Measurements from ENCODE around the gene PTK6.

PTK6 gene

DNA sequence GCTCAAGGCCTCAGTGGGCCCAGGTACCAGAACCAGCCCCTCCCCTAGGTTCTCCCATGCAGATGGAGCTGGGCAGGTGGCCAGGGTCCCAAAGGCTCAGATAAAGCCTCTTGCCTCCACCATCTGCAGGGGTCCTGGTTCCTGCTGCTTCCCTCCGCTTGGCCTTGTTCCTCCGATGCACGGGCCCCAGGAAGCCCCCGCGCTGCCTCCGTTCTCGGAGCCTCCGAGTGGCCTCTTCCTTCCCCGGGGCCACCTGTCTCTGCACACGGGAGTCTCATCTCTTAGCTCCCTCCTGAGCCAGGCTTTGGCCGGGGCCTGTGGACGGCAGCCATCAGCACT is 1.9 kb upstream of the PTK6 start:
- peaks cover 7% of the 10 kb centered on the region; the same call in 1 of the 2 replicates for H3K4me1 ChIP-seq (ENCODE audit: control insufficient read depth, insufficient read depth, low read length)

DNA sequence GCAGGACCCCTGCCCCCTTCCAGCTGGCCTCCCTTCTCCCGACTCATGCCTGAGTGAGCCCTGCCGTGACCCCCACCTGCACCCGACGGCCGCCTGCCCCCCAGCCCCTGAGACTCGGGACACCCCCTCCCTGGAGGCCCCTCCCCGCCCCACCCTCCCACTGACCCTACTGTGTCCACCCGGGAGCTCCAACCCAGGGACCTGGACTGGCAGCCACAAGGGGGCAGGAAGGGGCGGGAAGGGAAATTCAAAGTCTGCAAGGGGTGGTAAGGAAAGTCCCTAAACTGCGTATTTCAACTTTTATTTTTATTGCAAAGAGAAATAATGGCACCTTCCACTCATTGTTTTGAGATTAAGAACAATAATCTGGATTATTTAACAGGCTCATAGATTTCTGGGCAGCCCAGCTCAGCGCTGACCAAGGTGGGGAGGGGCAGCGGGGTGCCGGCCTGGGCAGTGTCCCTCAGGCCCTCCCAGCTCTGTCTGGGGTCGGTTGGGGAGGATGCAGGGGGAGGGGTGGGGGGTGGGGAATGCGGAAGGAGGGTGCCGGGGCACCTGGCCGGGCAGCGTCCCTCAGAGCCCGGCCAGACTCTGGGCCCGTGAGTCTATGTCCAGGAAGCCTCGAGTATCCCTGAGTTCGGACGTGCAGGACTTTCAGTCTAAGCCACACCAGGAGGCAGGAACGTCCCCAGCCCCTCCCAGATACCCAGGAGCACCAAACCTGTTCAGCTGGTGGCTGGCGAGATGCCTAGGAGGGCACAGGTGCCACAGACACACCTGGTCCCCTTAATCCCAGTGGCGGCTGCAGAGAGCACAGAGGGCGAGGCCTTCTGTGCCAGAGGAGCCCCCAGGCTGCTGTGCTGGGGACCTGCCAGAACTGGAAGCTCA is 1.3 kb upstream of the PTK6 start:
- Histone ChIP-seq H3K36me3 (ENCODE audit: control insufficient read depth, insufficient read depth, low read length) (no peaks in the 10 kb centered on the region), H3K4me3 (ENCODE audit: low read depth, low read length) (peak overlapping the region; percentile 55; the same call in 1 of the 2 replicates), H3K27ac (ENCODE audit: low read depth, low read length) (no peak overlapping the region), H3K9ac (ENCODE audit: low read length) (no peak overlapping the region), H3K27me3 (ENCODE audit: control insufficient read depth, insufficient read depth, low read length) (no peaks in the 10 kb centered on the region), H3K9me3 (ENCODE audit: control insufficient read depth, insufficient read depth, low read depth, low read length) (no peaks in the 10 kb centered on the region), H3K4me1 (ENCODE audit: control insufficient read depth, insufficient read depth, low read length) (peaks cover 7% of the 10 kb centered on the region; the same call in 1 of the 2 replicates)

More for the DNA sequence above, 1.9 kb upstream of the PTK6 start:
- H3K9me3 ChIP-seq (ENCODE audit: control insufficient read depth, insufficient read depth, low read depth, low read length): no peaks in the 10 kb centered on the region
- H3K27ac ChIP-seq (ENCODE audit: low read depth, low read length): no peak overlapping the region
- no peaks in the 10 kb centered on the region for H3K36me3 ChIP-seq (ENCODE audit: control insufficient read depth, insufficient read depth, low read length)
- H3K4me3 ChIP-seq (ENCODE audit: low read depth, low read length): no peak overlapping the region
- H3K27me3 ChIP-seq (ENCODE audit: control insufficient read depth, insufficient read depth, low read length): no peaks in the 10 kb centered on the region
- H3K9ac ChIP-seq (ENCODE audit: low read length): no peak overlapping the region

DNA sequence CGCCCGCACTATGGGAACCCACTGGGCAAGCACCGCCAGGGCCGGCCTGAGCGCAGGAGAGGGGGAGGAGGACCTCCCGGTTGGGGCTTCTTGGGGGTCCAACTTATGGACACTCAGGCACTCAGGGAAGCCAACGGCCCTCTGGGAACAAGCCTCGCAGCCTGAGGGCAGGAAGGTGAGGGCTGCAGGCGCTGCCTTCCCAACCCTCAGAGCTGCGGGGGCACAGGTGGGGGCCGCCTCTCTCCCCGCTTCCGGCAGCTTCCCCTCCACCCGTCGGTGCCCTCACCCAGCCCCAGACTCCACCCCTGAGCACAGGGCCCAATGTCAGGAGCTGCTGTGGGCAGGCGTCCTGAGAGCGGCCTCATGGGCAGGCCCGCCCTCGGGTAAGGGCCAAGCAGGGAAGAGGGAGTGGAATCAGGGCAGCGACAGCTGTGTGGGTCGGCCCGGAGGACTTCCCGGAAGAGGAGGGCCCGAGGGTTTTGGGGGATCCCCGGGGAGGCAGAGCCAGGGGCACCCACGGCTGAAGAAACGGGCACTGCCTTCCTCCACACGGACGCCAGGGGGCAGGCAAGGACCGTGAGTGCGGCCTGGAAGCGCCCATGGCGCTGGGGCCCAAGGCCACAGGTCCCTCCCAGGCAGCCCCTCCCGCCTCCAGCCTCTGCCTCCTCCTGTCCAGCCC is 488 bp upstream of the PTK6 start:
- Histone ChIP-seq H3K27me3 (ENCODE audit: control insufficient read depth, insufficient read depth, low read length) (no peaks in the 10 kb centered on the region), H3K9me3 (ENCODE audit: control insufficient read depth, insufficient read depth, low read depth, low read length) (no peaks in the 10 kb centered on the region), H3K9ac (ENCODE audit: low read length) (no peak overlapping the region), H3K4me3 (ENCODE audit: low read depth, low read length) (peak overlapping the region; percentile 55), H3K36me3 (ENCODE audit: control insufficient read depth, insufficient read depth, low read length) (no peaks in the 10 kb centered on the region), H3K27ac (ENCODE audit: low read depth, low read length) (no peak overlapping the region), H3K4me1 (ENCODE audit: control insufficient read depth, insufficient read depth, low read length) (peaks cover 7% of the 10 kb centered on the region; the same call in 1 of the 2 replicates)

DNA sequence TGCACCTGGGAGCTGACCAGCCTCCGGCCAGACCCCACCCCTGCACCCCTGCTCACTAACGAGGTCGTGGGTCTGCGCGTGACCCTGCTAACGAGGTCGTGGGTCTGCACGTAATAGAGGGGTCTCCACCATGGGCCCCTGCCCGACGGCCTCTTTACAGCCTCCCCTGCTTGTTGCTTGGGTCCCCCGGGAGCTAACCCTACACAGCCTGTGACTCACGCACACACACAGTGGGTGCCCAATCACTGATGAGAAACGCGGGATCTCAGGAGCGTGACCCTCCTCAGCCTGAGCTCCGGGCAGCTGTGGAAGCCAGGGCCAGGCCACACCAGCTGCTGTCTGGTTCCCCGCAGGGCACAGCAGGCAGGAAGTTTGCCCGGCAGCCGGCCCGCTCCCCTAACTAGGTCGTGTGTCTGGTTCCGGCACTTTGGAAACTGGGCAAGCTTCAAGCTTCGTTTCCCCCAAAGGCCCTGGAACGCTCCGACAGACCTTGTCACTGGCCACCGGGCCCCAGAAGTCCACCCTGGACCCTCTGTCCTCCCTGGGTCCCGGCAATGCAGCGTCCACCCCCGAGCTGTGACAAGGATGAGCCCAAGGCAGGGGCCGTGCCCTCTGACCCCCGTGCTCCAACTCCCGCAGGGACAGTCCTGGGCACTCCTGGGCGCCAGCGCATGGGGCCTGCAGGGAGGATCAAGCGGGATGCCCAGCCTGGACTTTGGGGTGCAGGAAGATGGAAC is 767 bp downstream of the PTK6 start:
- no peak overlapping the region for H3K4me3 ChIP-seq (ENCODE audit: low read depth, low read length)
- H3K4me1 ChIP-seq (ENCODE audit: control insufficient read depth, insufficient read depth, low read length): peaks cover 7% of the 10 kb centered on the region; the same call in 1 of the 2 replicates
- H3K27ac ChIP-seq (ENCODE audit: low read depth, low read length): no peak overlapping the region
- no peak overlapping the region for H3K9ac ChIP-seq (ENCODE audit: low read length)
- H3K27me3 ChIP-seq (ENCODE audit: control insufficient read depth, insufficient read depth, low read length): no peaks in the 10 kb centered on the region
- H3K36me3 ChIP-seq (ENCODE audit: control insufficient read depth, insufficient read depth, low read length): no peaks in the 10 kb centered on the region
- H3K9me3 ChIP-seq (ENCODE audit: control insufficient read depth, insufficient read depth, low read depth, low read length): no peaks in the 10 kb centered on the region

DNA sequence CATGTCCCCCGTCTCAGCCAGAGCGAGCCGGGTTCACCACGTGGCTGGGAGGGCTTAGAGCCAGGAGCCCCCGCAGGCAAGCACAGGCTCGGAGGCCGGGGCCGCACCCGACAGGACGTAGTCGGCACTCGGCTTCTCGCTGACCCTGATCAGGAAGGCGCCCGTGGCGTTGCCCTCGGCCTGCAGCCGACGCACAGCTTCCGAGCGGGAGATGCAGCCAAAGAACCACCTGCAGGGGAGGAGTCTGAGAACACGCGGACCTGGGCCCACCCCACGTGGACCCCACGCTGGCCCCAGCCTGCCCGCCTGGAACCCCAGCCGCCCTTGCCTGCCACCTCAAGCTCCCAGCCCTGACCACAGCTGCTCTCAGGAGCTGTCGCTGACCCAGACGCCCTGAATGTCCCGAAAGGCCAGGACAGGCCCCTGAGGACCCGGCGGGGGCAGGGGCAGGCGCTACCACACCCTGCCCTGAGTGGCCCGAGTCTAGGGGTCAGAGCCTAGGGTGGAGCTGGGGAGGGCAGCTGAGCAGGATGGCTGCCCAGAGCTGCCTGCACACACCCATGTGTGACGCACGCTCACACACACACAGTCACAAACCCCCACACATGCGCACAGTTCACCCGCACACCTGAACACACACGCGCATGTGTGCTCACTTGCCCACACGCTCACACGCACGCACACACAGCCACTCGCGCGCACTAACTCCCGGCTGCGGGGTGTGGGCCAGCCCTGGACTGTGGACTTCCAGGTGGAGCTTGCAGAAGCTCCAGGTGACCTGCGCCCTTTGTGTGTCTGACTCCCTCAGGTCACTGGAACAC is 2.1 kb downstream of the PTK6 start:
- Histone ChIP-seq H3K4me1 (ENCODE audit: control insufficient read depth, insufficient read depth, low read length) (peaks cover 7% of the 10 kb centered on the region; the same call in 1 of the 2 replicates), H3K9me3 (ENCODE audit: control insufficient read depth, insufficient read depth, low read depth, low read length) (no peaks in the 10 kb centered on the region), H3K4me3 (ENCODE audit: low read depth, low read length) (no peak overlapping the region), H3K27me3 (ENCODE audit: control insufficient read depth, insufficient read depth, low read length) (no peaks in the 10 kb centered on the region), H3K9ac (ENCODE audit: low read length) (no peak overlapping the region), H3K36me3 (ENCODE audit: control insufficient read depth, insufficient read depth, low read length) (no peaks in the 10 kb centered on the region), H3K27ac (ENCODE audit: low read depth, low read length) (no peak overlapping the region)

DNA sequence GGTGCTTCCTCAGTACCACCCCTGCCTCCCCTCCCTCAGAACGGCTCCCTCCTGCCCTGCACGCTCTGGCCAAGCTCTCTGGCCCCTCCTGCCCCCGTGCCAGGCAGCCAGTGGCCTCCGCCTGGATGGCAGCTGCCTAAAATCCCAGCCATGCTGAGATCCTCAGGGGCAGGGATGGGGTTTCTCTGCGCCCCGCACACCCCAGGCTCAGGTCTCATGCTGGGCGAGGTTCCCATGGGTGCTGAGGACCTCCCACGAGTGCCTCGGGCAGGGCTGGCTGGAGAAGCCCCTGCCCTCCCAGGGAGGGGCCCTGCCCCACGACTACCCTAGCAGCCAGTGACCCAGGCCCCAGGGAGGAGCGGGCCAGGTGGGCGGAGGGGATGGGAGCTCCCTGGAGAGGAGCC is 2.7 kb downstream of the PTK6 start:
- Histone ChIP-seq H3K27me3 (ENCODE audit: control insufficient read depth, insufficient read depth, low read length) (no peaks in the 10 kb centered on the region), H3K27ac (ENCODE audit: low read depth, low read length) (no peak overlapping the region), H3K4me1 (ENCODE audit: control insufficient read depth, insufficient read depth, low read length) (peaks cover 7% of the 10 kb centered on the region; the same call in 1 of the 2 replicates), H3K9ac (ENCODE audit: low read length) (no peak overlapping the region), H3K9me3 (ENCODE audit: control insufficient read depth, insufficient read depth, low read depth, low read length) (no peaks in the 10 kb centered on the region), H3K36me3 (ENCODE audit: control insufficient read depth, insufficient read depth, low read length) (no peaks in the 10 kb centered on the region), H3K4me3 (ENCODE audit: low read depth, low read length) (no peak overlapping the region)

DNA sequence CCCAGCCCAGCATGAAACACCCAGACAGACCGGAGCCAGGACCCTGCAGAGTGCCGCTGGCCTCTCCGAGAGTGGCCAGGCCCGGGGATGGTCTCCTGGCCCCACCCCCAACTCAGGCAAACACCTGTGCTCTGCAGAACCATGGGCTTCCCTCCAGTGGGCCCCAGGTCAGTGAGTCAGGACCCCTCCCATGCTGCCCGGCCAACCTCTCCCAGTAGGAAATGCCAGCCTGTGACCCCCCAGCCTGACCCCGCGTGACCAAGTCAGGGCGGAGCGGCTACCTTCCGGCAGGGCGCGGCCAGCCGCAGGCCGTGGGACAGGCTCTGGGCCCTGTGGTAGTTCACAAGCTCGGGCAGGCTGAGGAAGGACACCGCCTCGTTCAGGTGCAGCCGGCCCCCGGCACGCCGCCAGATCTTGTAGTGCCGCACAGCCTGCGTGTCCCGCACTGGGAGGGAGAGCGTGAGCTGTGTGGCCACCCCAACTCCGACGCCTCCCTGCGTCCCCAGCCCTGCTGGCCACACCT is 3.2 kb downstream of the PTK6 start:
- H3K36me3 ChIP-seq (ENCODE audit: control insufficient read depth, insufficient read depth, low read length): no peaks in the 10 kb centered on the region
- H3K9ac ChIP-seq (ENCODE audit: low read length): no peak overlapping the region
- no peaks in the 10 kb centered on the region for H3K9me3 ChIP-seq (ENCODE audit: control insufficient read depth, insufficient read depth, low read depth, low read length)
- peaks cover 7% of the 10 kb centered on the region; the same call in 1 of the 2 replicates for H3K4me1 ChIP-seq (ENCODE audit: control insufficient read depth, insufficient read depth, low read length)
- no peak overlapping the region for H3K27ac ChIP-seq (ENCODE audit: low read depth, low read length)
- no peaks in the 10 kb centered on the region for H3K27me3 ChIP-seq (ENCODE audit: control insufficient read depth, insufficient read depth, low read length)
- H3K4me3 ChIP-seq (ENCODE audit: low read depth, low read length): no peak overlapping the region

DNA sequence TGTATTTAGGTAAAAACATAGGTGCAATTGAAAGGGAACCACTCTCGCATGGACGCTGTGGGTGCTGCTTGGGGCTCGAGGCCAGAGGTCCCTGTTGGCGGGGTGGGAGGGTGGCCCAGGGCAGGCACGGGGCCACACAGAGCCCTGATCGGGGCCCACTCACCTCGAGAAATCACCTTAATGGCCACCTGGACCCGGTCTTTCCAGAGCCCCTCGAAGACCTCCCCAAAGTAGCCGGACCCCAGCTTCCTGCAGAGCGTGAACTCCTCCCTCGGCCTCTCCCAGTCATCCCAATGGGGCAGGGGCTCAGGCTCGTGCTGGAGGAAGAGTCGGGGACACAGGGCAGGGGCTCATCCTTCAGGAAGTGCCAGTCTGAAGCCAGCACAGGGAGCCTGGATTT is 3.8 kb downstream of the PTK6 start:
- Histone ChIP-seq H3K9ac (ENCODE audit: low read length) (no peak overlapping the region), H3K27me3 (ENCODE audit: control insufficient read depth, insufficient read depth, low read length) (no peaks in the 10 kb centered on the region), H3K4me1 (ENCODE audit: control insufficient read depth, insufficient read depth, low read length) (peaks cover 7% of the 10 kb centered on the region; the same call in 1 of the 2 replicates), H3K36me3 (ENCODE audit: control insufficient read depth, insufficient read depth, low read length) (no peaks in the 10 kb centered on the region), H3K4me3 (ENCODE audit: low read depth, low read length) (no peak overlapping the region), H3K9me3 (ENCODE audit: control insufficient read depth, insufficient read depth, low read depth, low read length) (no peaks in the 10 kb centered on the region), H3K27ac (ENCODE audit: low read depth, low read length) (no peak overlapping the region)

DNA sequence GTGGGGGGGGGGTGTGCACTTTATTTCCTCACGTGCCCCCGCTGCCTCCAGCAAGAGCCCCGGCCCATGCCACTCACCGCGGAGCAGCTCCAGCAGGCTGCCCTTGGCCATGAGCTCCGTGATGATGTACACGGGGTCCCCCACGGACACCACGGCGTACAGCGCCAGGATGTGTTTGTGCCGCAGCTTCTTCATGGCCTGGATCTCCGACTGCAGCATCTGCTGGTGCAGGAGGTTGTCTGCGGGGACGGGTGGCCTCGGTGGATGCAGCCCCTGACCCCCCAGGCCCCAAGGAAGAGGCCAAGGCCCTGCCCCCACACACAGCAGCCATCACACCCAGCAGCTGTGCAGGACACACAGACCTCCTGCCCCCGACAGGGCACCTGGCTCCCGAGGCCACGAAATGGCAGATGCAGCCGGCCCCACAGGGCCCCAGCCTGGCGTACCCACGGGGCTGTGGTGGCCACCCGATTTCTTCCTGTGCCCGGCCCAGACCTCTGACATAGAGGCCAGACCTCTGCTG is 4.7 kb downstream of the PTK6 start:
- Histone ChIP-seq H3K36me3 (ENCODE audit: control insufficient read depth, insufficient read depth, low read length) (no peaks in the 10 kb centered on the region), H3K9me3 (ENCODE audit: control insufficient read depth, insufficient read depth, low read depth, low read length) (no peaks in the 10 kb centered on the region), H3K27me3 (ENCODE audit: control insufficient read depth, insufficient read depth, low read length) (no peaks in the 10 kb centered on the region), H3K27ac (ENCODE audit: low read depth, low read length) (no peak overlapping the region), H3K9ac (ENCODE audit: low read length) (no peak overlapping the region), H3K4me3 (ENCODE audit: low read depth, low read length) (no peak overlapping the region), H3K4me1 (ENCODE audit: control insufficient read depth, insufficient read depth, low read length) (peaks cover 4% of the 10 kb centered on the region; the same call in 1 of the 2 replicates)
